GM23338 (cell line): ENCODE data around the gene HERC4. TPM values are rescaled to one million over a fixed set of nuclear protein-coding genes. Genes with fewer than 3 reads are reported as not detected.

Experiments used
- ATAC-seq: fragments of 200-7000 bp; cut with Tn5 transposase; 3 replicates; pipeline ENCODE4 v1.9.1; 2020
- DNase-seq: peaks from one replicate; pipeline ENCODE4 v3.0.0-alpha.2; 2015; ENCODE audit warnings: low spot score
- H2AFZ ChIP-seq: fragments of 200-600 bp; sonication (generic); 2 replicates; pipeline ENCODE4 v1.8.0; 2016; ENCODE audit warnings: antibody characterized with exemption, mild to moderate bottlenecking, moderate library complexity
- H3F3A ChIP-seq: fragments of 200-600 bp; sonication (generic); replicated peaks from 2 replicates; pipeline ENCODE4 v1.8.0; 2017; ENCODE audit warnings: antibody characterized with exemption, mixed run types, low read depth
- H3K27ac ChIP-seq: fragments of 200-600 bp; sonication (generic); 2 replicates; pipeline ENCODE4 v1.6.1; 2016; ENCODE audit warnings: low read depth
- H3K27me3 ChIP-seq: fragments of 200-600 bp; sonication (generic); 2 replicates; pipeline ENCODE4 v1.8.0; 2016; ENCODE audit warnings: mild to moderate bottlenecking, mixed run types, moderate library complexity; ENCODE audit not compliant: insufficient read depth
- H3K36me3 ChIP-seq: fragments of 200-600 bp; sonication (generic); 2 replicates; pipeline ENCODE4 v1.8.0; 2016; ENCODE audit warnings: mild to moderate bottlenecking; ENCODE audit not compliant: insufficient read depth
- H3K4me1 ChIP-seq: fragments of 200-600 bp; sonication (generic); 2 replicates; pipeline ENCODE4 v1.8.0; 2016; ENCODE audit warnings: mild to moderate bottlenecking, moderate library complexity; ENCODE audit not compliant: insufficient read depth
- H3K4me2 ChIP-seq: fragments of 200-600 bp; sonication (generic); 2 replicates; pipeline ENCODE4 v1.7.1; 2017; ENCODE audit warnings: mixed run types
- H3K4me3 ChIP-seq: fragments of 200-600 bp; sonication (generic); 2 replicates; pipeline ENCODE4 v1.6.1; 2016; ENCODE audit warnings: mixed run types
- H3K79me2 ChIP-seq: fragments of 200-600 bp; sonication (generic); replicated peaks from 2 replicates; pipeline ENCODE4 v1.8.0; 2017; ENCODE audit warnings: mild to moderate bottlenecking; ENCODE audit not compliant: insufficient read depth
- H3K9me2 ChIP-seq: fragments of 200-600 bp; sonication (generic); 2 replicates; pipeline ENCODE4 v1.8.0; 2017; ENCODE audit not compliant: insufficient read depth
- H4K20me1 ChIP-seq: fragments of 200-600 bp; sonication (generic); replicated peaks from 2 replicates; pipeline ENCODE4 v1.8.0; 2017; ENCODE audit warnings: mild to moderate bottlenecking; ENCODE audit not compliant: insufficient read depth
- H3K27ac Mint-ChIP-seq: 2 replicates; pipeline ENCODE4 v1.8.0; 2020; ENCODE audit warnings: inconsistent platforms, mild to moderate bottlenecking, moderate library complexity, mixed read lengths
- H3K27me3 Mint-ChIP-seq: 3 replicates; pipeline ENCODE4 v1.8.0; 2022; ENCODE audit warnings: low read depth, mild to moderate bottlenecking, moderate library complexity, mixed read lengths, inconsistent platforms; ENCODE audit not compliant: insufficient read depth, poor library complexity
- H3K36me3 Mint-ChIP-seq: 3 replicates; pipeline ENCODE4 v1.8.0; 2021; ENCODE audit warnings: low read depth, mild to moderate bottlenecking, inconsistent platforms, moderate library complexity, mixed read lengths
- H3K4me1 Mint-ChIP-seq: 3 replicates; pipeline ENCODE4 v1.8.0; 2020; ENCODE audit warnings: mild to moderate bottlenecking, inconsistent platforms, mixed read lengths
- H3K4me3 Mint-ChIP-seq: 3 replicates; pipeline ENCODE4 v1.8.0; 2021; ENCODE audit warnings: moderate library complexity, mild to moderate bottlenecking, inconsistent platforms, mixed read lengths
- H3K9me3 Mint-ChIP-seq: 3 replicates; pipeline ENCODE4 v1.8.0; 2020; ENCODE audit warnings: moderate library complexity, mild to moderate bottlenecking, inconsistent platforms, mixed read lengths
- CREB1 ChIP-seq: fragments of 250-450 bp; sonication (Bioruptor Pico); IDR thresholded peaks from 2 replicates; pipeline ENCODE4 v1.5.0; 2020; ENCODE audit warnings: low read depth, mild to moderate bottlenecking, moderate library complexity
- CTCF ChIP-seq, 2 experiments: fragments of 200-600 bp in 1 of 2; sonication (generic) in 1 of 2; conservative IDR thresholded peaks; 2 replicates each; pipeline versions ENCODE4 v1.5.1 to v1.6.1; 2016 to 2017; ENCODE audit warnings: antibody characterized with exemption in 2 of 2, low read depth in 2 of 2, mild to moderate bottlenecking in 2 of 2, moderate library complexity in 1 of 2
- ETS1 ChIP-seq: IDR thresholded peaks from 2 replicates; pipeline ENCODE4 v1.6.1; 2016; ENCODE audit warnings: antibody characterized with exemption
- EZH2 ChIP-seq: fragments of 200-600 bp; sonication (generic); IDR thresholded peaks from one replicate; pipeline ENCODE4 v1.8.0; 2017; ENCODE audit warnings: antibody characterized with exemption, mild to moderate bottlenecking, low read depth; ENCODE audit not compliant: unreplicated experiment
- EZH2phosphoT487 ChIP-seq: fragments of 200-600 bp; sonication (generic); IDR thresholded peaks from one replicate; pipeline ENCODE4 v1.8.1; 2018; ENCODE audit warnings: antibody characterized with exemption; ENCODE audit not compliant: unreplicated experiment
- JUNB ChIP-seq: IDR thresholded peaks from one replicate; pipeline ENCODE4 v1.6.1; 2016; ENCODE audit warnings: antibody characterized with exemption; ENCODE audit not compliant: unreplicated experiment
- NANOG ChIP-seq: IDR thresholded peaks from 2 replicates; pipeline ENCODE4 v1.6.1; 2016; ENCODE audit warnings: antibody characterized with exemption, borderline replicate concordance
- POLR2AphosphoS5 ChIP-seq: IDR thresholded peaks from 2 replicates; pipeline ENCODE4 v1.6.1; 2016; ENCODE audit warnings: antibody characterized with exemption, low read depth
- STAT1 ChIP-seq: IDR thresholded peaks from one replicate; pipeline ENCODE4 v1.6.1; 2016; ENCODE audit warnings: antibody characterized with exemption; ENCODE audit not compliant: unreplicated experiment
- ZNF114 ChIP-seq: fragments of 250-450 bp; sonication (Bioruptor Pico); IDR thresholded peaks from 2 replicates; pipeline ENCODE4 v1.5.0; 2020; ENCODE audit warnings: mild to moderate bottlenecking, moderate library complexity
- ZNF331 ChIP-seq: fragments of 250-450 bp; sonication (Bioruptor Pico); IDR thresholded peaks from 2 replicates; pipeline ENCODE4 v1.5.0; 2020; ENCODE audit warnings: low read depth, mild to moderate bottlenecking, moderate library complexity
- ZNF462 ChIP-seq: fragments of 250-450 bp; sonication (Bioruptor Pico); IDR thresholded peaks from 2 replicates; pipeline ENCODE4 v1.5.0; 2020; ENCODE audit warnings: mild to moderate bottlenecking, moderate library complexity
- polyA plus RNA-seq: library from polyadenylated mRNA; unstranded; fragments of >200 nt; fragmentation: Nextera tagmentation; extraction: Ambion mirVana; gene quantifications from 2 replicates; pipeline ENCODE4 v1.2.1, GENCODE V29; 2016
- total RNA-seq: library from RNA; depleted of rRNA; stranded (reverse); fragments of >200 nt; shearing (Covaris generic); gene quantifications from 2 replicates; pipeline ENCODE4 v1.2.3, GENCODE V29; 2014
- TF ChIP-seq, protein P1 (sequence below): IDR thresholded peaks from one replicate; pipeline ENCODE4 v1.6.1; 2018; ENCODE audit warnings: antibody characterized with exemption; ENCODE audit not compliant: unreplicated experiment

HERC4 gene
- total and polyA plus RNA-seq, 2 experiments from 2014 or later = 20.1 to 67.2 TPM

- Histone ChIP-seq H2AFZ (peak overlapping the region; percentile 73), H3K4me1 (peaks cover 17% of the 10 kb centered on the region), H3K4me3 (no peak overlapping the region), H4K20me1 (no peaks in the 10 kb centered on the region), H3K79me2 (no peaks in the 10 kb centered on the region), H3F3A (no peaks in the 10 kb centered on the region), H3K27ac (0 out of 2 replicates have a peak overlapping the region, but pooled peaks have one; percentile 20), H3K27me3 (no peaks in the 10 kb centered on the region), H3K4me2 (0 out of 2 replicates have a peak overlapping the region, but pooled peaks have one; percentile 2), H3K36me3 (no peaks in the 10 kb centered on the region), H3K9me2 (no peaks in the 10 kb centered on the region)
- Mint-ChIP-seq H3K27me3 (peaks cover 2% of the 10 kb centered on the region), H3K4me1 (peaks cover 24% of the 10 kb centered on the region), H3K27ac (peak overlapping the region; percentile 16; the same call in 1 of the 2 replicates), H3K4me3 (no peak overlapping the region), H3K9me3 (no peaks in the 10 kb centered on the region), H3K36me3 (no peaks in the 10 kb centered on the region)
- ATAC-seq = no peak
- TF ChIP-seq CTCF (conservative IDR thresholded peaks at IDR 0.05; ENCODE audit: low read depth in 2 of 2) (no peak), NANOG (no peak), ZNF114 (CRISPR knock-in tag) (no peak), ZNF331 (CRISPR knock-in tag) (no peak), ZNF462 (CRISPR knock-in tag) (no peak), JUNB (no peak), EZH2phosphoT487 (no peak), STAT1 (no peak), EZH2 (no peak), ETS1 (no peak), POLR2AphosphoS5 (no peak), CREB1 (CRISPR knock-in tag) (no peak)
- TF ChIP-seq, protein P1, sequence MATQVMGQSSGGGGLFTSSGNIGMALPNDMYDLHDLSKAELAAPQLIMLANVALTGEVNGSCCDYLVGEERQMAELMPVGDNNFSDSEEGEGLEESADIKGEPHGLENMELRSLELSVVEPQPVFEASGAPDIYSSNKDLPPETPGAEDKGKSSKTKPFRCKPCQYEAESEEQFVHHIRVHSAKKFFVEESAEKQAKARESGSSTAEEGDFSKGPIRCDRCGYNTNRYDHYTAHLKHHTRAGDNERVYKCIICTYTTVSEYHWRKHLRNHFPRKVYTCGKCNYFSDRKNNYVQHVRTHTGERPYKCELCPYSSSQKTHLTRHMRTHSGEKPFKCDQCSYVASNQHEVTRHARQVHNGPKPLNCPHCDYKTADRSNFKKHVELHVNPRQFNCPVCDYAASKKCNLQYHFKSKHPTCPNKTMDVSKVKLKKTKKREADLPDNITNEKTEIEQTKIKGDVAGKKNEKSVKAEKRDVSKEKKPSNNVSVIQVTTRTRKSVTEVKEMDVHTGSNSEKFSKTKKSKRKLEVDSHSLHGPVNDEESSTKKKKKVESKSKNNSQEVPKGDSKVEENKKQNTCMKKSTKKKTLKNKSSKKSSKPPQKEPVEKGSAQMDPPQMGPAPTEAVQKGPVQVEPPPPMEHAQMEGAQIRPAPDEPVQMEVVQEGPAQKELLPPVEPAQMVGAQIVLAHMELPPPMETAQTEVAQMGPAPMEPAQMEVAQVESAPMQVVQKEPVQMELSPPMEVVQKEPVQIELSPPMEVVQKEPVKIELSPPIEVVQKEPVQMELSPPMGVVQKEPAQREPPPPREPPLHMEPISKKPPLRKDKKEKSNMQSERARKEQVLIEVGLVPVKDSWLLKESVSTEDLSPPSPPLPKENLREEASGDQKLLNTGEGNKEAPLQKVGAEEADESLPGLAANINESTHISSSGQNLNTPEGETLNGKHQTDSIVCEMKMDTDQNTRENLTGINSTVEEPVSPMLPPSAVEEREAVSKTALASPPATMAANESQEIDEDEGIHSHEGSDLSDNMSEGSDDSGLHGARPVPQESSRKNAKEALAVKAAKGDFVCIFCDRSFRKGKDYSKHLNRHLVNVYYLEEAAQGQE = no peak
- no peak for DNase-seq
Observed at GRCh38 chr10:68086910-68087684, 12.0 kb upstream of the HERC4 start.
